Fibroblast of skin of scalp (primary cell): ENCODE results near the gene IFITM10.

Experiments used
- DNase-seq: peaks from one replicate; pipeline ENCODE4 v3.0.0-alpha.2; 2013

Gene IFITM10

GRCh38 chr11:1736447-1736992 is 13.9 kb downstream of the IFITM10 start:
- DNase-seq = peak; percentile 14

GRCh38 chr11:1735271-1735670 is 15.1 kb downstream of the IFITM10 start:
- DNase-seq = no peak

- no peak for DNase-seq
Observed at GRCh38 chr11:1734641-1735081, 15.7 kb downstream of the IFITM10 start.

- no peak for DNase-seq
Observed at GRCh38 chr11:1733716-1734640, 16.4 kb downstream of the IFITM10 start.

- DNase-seq = no peak
Observed at GRCh38 chr11:1733009-1733715, 17.2 kb downstream of the IFITM10 start.

GRCh38 chr11:1732418-1733008 is 17.9 kb downstream of the IFITM10 start:
- DNase-seq = no peak

GRCh38 chr11:1731451-1732059 is 18.8 kb downstream of the IFITM10 start:
- no peak for DNase-seq

GRCh38 chr11:1730059-1730629 is 20.3 kb downstream of the IFITM10 start:
- DNase-seq = no peak

- no peak for DNase-seq
Observed at GRCh38 chr11:1729692-1730011, 20.7 kb downstream of the IFITM10 start.

- DNase-seq = no peak
Observed at GRCh38 chr11:1728931-1729691, 21.3 kb downstream of the IFITM10 start.

GRCh38 chr11:1728301-1728700 is 22.1 kb downstream of the IFITM10 start:
- DNase-seq = no peak

GRCh38 chr11:1727861-1728260 is 22.5 kb downstream of the IFITM10 start:
- DNase-seq = no peak

- DNase-seq = no peak
Observed at GRCh38 chr11:1727096-1727690, 23.2 kb downstream of the IFITM10 start.

GRCh38 chr11:1719781-1720180 is 30.6 kb downstream of the IFITM10 start:
- DNase-seq = no peak

- DNase-seq = no peak
Observed at GRCh38 chr11:1718326-1718725, 32.1 kb downstream of the IFITM10 start.

GRCh38 chr11:1717745-1718144 is 32.6 kb downstream of the IFITM10 start:
- DNase-seq = no peak

GRCh38 chr11:1714908-1715885 is 35.2 kb downstream of the IFITM10 start:
- DNase-seq = no peak

GRCh38 chr11:1708716-1709115 is 41.7 kb downstream of the IFITM10 start:
- no peak for DNase-seq

- DNase-seq = no peak
Observed at GRCh38 chr11:1707751-1708150, 42.6 kb downstream of the IFITM10 start.
